ENCODE measurements around the gene CBFA2T2. TPM values are rescaled to one million over a fixed set of nuclear protein-coding genes. Genes with fewer than 3 reads are reported as not detected.

The CBFA2T2 gene
- total and polyA plus RNA-seq, 2 donors (not counting 3 experiments of a cell fraction or from before 2014, with no cell fraction given) = 10.7 to 12.1 TPM

DNA sequence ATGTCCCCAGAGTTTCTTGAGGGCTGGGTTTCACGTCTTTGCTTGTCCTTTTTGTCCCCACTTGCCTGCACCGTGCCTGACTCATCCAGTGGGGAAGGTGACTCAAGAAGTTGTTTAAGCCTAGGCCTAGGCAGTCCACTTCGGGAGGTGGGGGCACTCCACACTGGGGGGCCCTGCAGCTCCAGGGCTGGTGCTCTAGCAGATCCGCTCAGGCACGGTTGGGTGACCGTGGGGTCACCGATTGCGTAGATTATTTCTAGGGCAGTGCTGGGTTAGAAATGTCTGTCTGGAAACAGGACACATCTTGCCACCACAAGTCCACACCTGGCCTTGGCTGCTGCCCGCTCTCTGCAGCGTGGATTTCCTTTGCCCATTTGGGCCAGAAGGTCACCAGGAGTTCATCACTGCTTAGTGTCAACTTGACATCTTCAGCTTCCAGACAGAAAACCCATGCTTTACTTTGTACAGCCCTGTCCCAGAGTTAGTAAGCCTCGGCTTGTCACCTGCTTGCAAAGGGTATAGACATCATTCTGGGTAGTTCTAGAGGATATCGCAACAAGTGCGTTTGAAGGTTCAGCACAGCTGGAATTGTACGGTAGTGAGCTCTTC lies 158.6 kb downstream of the CBFA2T2 start:
- DNase-seq (ENCODE audit: low read depth, low spot score) (no peak), FAIRE-seq (no peak)
- Histone ChIP-seq H3K27me3 (ENCODE audit: control insufficient read depth in 2 of 2, insufficient read depth in 2 of 2, low read length in 2 of 2) (no peaks in the 10 kb centered on the region), H3K4me3 (replicated peaks in 1 of 3; ENCODE audit: insufficient read depth in 1 of 3, low read depth in 1 of 3, low read length in 3 of 3) (no peak overlapping the region), H3K9ac (replicated peaks; ENCODE audit: extremely low read depth, insufficient read depth, low read length) (no peak overlapping the region), H2AFZ (ENCODE audit: low read depth, low read length) (no peak overlapping the region), H3K9me1 (replicated peaks; ENCODE audit: control insufficient read depth, extremely low read depth, insufficient read depth, low read length) (no peaks in the 10 kb centered on the region), H3K27ac (ENCODE audit: insufficient read depth, low read depth, low read length) (no peak overlapping the region), H4K20me1 (replicated peaks; ENCODE audit: control insufficient read depth, extremely low read depth, insufficient read depth, low read length) (no peaks in the 10 kb centered on the region), H3K36me3 (ENCODE audit: control insufficient read depth in 2 of 2, extremely low read depth in 1 of 2, insufficient read depth in 2 of 2, low read length in 2 of 2) (peaks cover 3 to 18% of the 10 kb centered on the region in 2 experiments), H3K79me2 (ENCODE audit: control insufficient read depth, insufficient read depth, low read length) (no peaks in the 10 kb centered on the region), H3K4me2 (ENCODE audit: insufficient read depth, low read length) (no peak overlapping the region), H3K9me3 (replicated peaks; ENCODE audit: control insufficient read depth, insufficient read depth, low read length) (no peaks in the 10 kb centered on the region), H3K4me1 (ENCODE audit: control insufficient read depth, extremely low read depth, insufficient read depth, low read length) (no peaks in the 10 kb centered on the region)
- POLR2A ChIA-PET = no interaction called here
- dilution Hi-C loops (cut with MboI; ENCODE audit: extremely low pct_ligation_motif_present, low sequenced_read_pairs) = no loop called here
- intact Hi-C loops (cut with micrococcal nuclease) = no loop called here
- no peak for TF ChIP-seq CTCF (IDR thresholded peaks at IDR 0.05; ENCODE audit: extremely low read depth in 1 of 2, insufficient read depth in 1 of 2, low read depth in 1 of 2, low read length in 2 of 2)
- TF ChIP-seq GATA2 (IDR thresholded peaks at IDR 0.05; ENCODE audit: insufficient read depth, insufficient read length, low read depth, low read length) = no peak
- no peak for TF ChIP-seq MAX (IDR thresholded peaks at IDR 0.05; ENCODE audit: insufficient read depth, insufficient read length)
- TF ChIP-seq FOS (IDR thresholded peaks at IDR 0.05; ENCODE audit: borderline replicate concordance, insufficient read depth, low read length) = no peak
- no peak for TF ChIP-seq EZH2 (IDR thresholded peaks at IDR 0.05; ENCODE audit: borderline replicate concordance, low read depth, low read length, severe bottlenecking)
- no peak for TF ChIP-seq POLR2A (IDR thresholded peaks at IDR 0.05; ENCODE audit: low read depth, low read length)
- TF ChIP-seq MYC (IDR thresholded peaks at IDR 0.05; ENCODE audit: low read depth, low read length) = no peak
- no peak for TF ChIP-seq POLR2AphosphoS5 (IDR thresholded peaks at IDR 0.05; ENCODE audit: insufficient read depth, low read depth, low read length)
- TF ChIP-seq JUN (IDR thresholded peaks at IDR 0.05; ENCODE audit: borderline replicate concordance, insufficient read depth, insufficient read length, low read depth) = no peak
- CTCF ChIA-PET = interaction anchor here (1.2 kb wide), 1 partner anchor 191 kb away, joined by 3 read pairs; no protein-coding TSS in a partner anchor
- no TSS peak for BruUV-seq (replicated peaks)
